ENCODE results near the gene TP53RK.

The TP53RK gene

GRCh38 chr20:46650575-46651090 lies 38.6 kb downstream of the TP53RK start:
- no peak for TF ChIP-seq CTCF (IDR thresholded peaks at IDR 0.05; ENCODE audit: low read depth, low read length, poor library complexity, severe bottlenecking)
- TF ChIP-seq EZH2phosphoT487 (IDR thresholded peaks at IDR 0.05; ENCODE audit: borderline replicate concordance, low read length), result no peak
- H3K4me1 ChIP-seq (ENCODE audit: control insufficient read depth, low read length), result no peaks in the 10 kb centered on the region
- H4K20me1 ChIP-seq (ENCODE audit: control insufficient read depth, insufficient read depth, low read depth, low read length), result no peaks in the 10 kb centered on the region
- no peak overlapping the region for H3K4me3 ChIP-seq (ENCODE audit: low read length)
- H3K79me2 ChIP-seq (ENCODE audit: control insufficient read depth, low read length), result no peaks in the 10 kb centered on the region
- no peaks in the 10 kb centered on the region for H3K36me3 ChIP-seq (ENCODE audit: control insufficient read depth, low read length)
- H3K9me3 ChIP-seq (ENCODE audit: control insufficient read depth, insufficient read depth, low read length), result no peaks in the 10 kb centered on the region
- no peaks in the 10 kb centered on the region for H3K9me2 ChIP-seq (replicated peaks; ENCODE audit: control insufficient read depth, low read length)
- no peaks in the 10 kb centered on the region for H3K27me3 ChIP-seq (ENCODE audit: control insufficient read depth, low read length)
- no peak overlapping the region for H3K4me2 ChIP-seq (ENCODE audit: low read length)
- no peaks in the 10 kb centered on the region for H3F3A ChIP-seq (ENCODE audit: control insufficient read depth, insufficient read depth)
- H3K27ac ChIP-seq (ENCODE audit: low read depth, low read length), result no peak overlapping the region

- H3K4me1 ChIP-seq (ENCODE audit: control insufficient read depth, low read length), result no peaks in the 10 kb centered on the region
- H3K36me3 ChIP-seq (ENCODE audit: control insufficient read depth, low read length), result no peaks in the 10 kb centered on the region
- no peak for TF ChIP-seq EZH2phosphoT487 (IDR thresholded peaks at IDR 0.05; ENCODE audit: borderline replicate concordance, low read length)
- TF ChIP-seq CTCF (IDR thresholded peaks at IDR 0.05; ENCODE audit: low read depth, low read length, poor library complexity, severe bottlenecking), result no peak
- no peaks in the 10 kb centered on the region for H3K9me3 ChIP-seq (ENCODE audit: control insufficient read depth, insufficient read depth, low read length)
- no peak overlapping the region for H3K4me2 ChIP-seq (ENCODE audit: low read length)
- H3K27ac ChIP-seq (ENCODE audit: low read depth, low read length), result no peak overlapping the region
- H3K4me3 ChIP-seq (ENCODE audit: low read length), result no peak overlapping the region
- H3K79me2 ChIP-seq (ENCODE audit: control insufficient read depth, low read length), result no peaks in the 10 kb centered on the region
- H4K20me1 ChIP-seq (ENCODE audit: control insufficient read depth, insufficient read depth, low read depth, low read length), result no peaks in the 10 kb centered on the region
- H3F3A ChIP-seq (ENCODE audit: control insufficient read depth, insufficient read depth), result no peaks in the 10 kb centered on the region
- H3K9me2 ChIP-seq (replicated peaks; ENCODE audit: control insufficient read depth, low read length), result no peaks in the 10 kb centered on the region
- no peaks in the 10 kb centered on the region for H3K27me3 ChIP-seq (ENCODE audit: control insufficient read depth, low read length)
Measured at GRCh38 chr20:46649965-46650542, 39.2 kb downstream of the TP53RK start.

- Histone ChIP-seq H3K4me1 (ENCODE audit: control insufficient read depth, low read length) (no peaks in the 10 kb centered on the region), H3K4me3 (ENCODE audit: low read length) (no peak overlapping the region), H3K9me2 (replicated peaks; ENCODE audit: control insufficient read depth, low read length) (no peaks in the 10 kb centered on the region), H3K27me3 (ENCODE audit: control insufficient read depth, low read length) (no peaks in the 10 kb centered on the region), H3F3A (ENCODE audit: control insufficient read depth, insufficient read depth) (no peaks in the 10 kb centered on the region), H3K27ac (ENCODE audit: low read depth, low read length) (no peak overlapping the region), H3K79me2 (ENCODE audit: control insufficient read depth, low read length) (no peaks in the 10 kb centered on the region), H3K36me3 (ENCODE audit: control insufficient read depth, low read length) (no peaks in the 10 kb centered on the region), H4K20me1 (ENCODE audit: control insufficient read depth, insufficient read depth, low read depth, low read length) (no peaks in the 10 kb centered on the region), H3K4me2 (ENCODE audit: low read length) (no peak overlapping the region), H3K9me3 (ENCODE audit: control insufficient read depth, insufficient read depth, low read length) (no peaks in the 10 kb centered on the region)
- no peak for TF ChIP-seq EZH2phosphoT487 (IDR thresholded peaks at IDR 0.05; ENCODE audit: borderline replicate concordance, low read length)
- no peak for TF ChIP-seq CTCF (IDR thresholded peaks at IDR 0.05; ENCODE audit: low read depth, low read length, poor library complexity, severe bottlenecking)
Measured at GRCh38 chr20:46649650-46649949, 39.6 kb downstream of the TP53RK start.

Measured in DOHH2 (cell line).